Measurements from ENCODE around the gene SLC16A4. TPM values are rescaled to one million over a fixed set of nuclear protein-coding genes. Genes with fewer than 3 reads are reported as not detected.
"Not testable (repeated sequence)": the region's sequence is repeated elsewhere in the genome, so short reads cannot be mapped to it uniquely, and the experiment has no call there.

SLC16A4 gene
- total and polyA plus RNA-seq, 4 donors = 11.5 to 23.2 (median 18.8) TPM

DNA sequence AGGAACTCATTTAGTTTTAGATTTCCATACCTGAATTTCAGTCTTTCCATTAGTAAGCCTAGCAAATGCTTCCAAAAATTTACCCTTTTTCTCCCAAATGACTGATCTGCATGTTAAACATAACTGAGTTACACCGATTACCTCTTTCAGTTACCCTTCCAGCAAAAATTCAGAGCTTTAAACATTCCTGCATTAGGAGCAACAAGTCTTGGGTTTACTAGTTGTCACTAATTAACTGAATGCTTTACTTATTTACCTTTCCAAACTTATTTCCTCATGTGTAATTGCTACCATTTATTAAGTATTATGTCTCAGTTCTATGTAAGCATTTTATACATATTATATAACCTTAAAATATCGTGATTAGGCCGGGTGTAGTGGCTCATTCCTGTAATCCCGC is 13.6 kb upstream of the SLC16A4 start:
- peaks cover 0 to 7% of the 10 kb centered on the region in 2 donors for H3K36me3 ChIP-seq (ENCODE audit: control insufficient read depth in 1 of 2, insufficient read depth in 2 of 2, low read length in 1 of 2)
- DNase-seq (no peak), ATAC-seq (ENCODE audit: low FRiP score) (no peak)
- 92% methylated on average over 4 of the region's 4 CpGs for WGBS, 2 donors
- H3K4me3 ChIP-seq (ENCODE audit: low read length in 2 of 2) = no peak overlapping the region
- no peak overlapping the region for H3K27ac ChIP-seq (ENCODE audit: low read depth in 1 of 2, low read length in 2 of 2)
- no peaks in the 10 kb centered on the region for H3K9me3 ChIP-seq (ENCODE audit: control insufficient read depth, low read length)
- intact Hi-C loops (cut with DNase I) = no loop called here
- no peaks in the 10 kb centered on the region for H3K27me3 ChIP-seq (ENCODE audit: control insufficient read depth in 1 of 2, insufficient read depth in 2 of 2, low read length in 1 of 2)
- H3K4me1 ChIP-seq (ENCODE audit: control insufficient read depth in 1 of 2, insufficient read depth in 2 of 2, low read length in 2 of 2) = no peaks in the 10 kb centered on the region

DNA sequence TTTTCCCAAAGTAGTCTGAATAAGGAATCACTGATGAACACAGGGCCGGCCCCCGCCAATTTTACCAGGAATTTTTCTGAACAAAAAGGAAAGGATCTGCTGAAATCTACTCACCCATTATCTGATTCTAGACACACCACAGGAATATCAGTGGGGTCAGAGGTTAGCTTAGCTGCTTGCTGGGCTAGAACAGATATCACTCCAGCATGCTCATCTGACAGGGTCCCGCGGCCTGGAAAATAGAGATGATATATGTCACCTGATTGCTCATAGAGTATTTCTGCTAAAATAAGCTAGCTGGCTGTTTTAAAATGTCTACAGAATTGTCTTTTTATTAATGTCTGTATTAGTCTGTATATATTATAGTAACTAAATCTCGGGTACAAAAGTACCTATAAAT is 13.0 kb upstream of the SLC16A4 start:
- DNase-seq (no peak), ATAC-seq (ENCODE audit: low FRiP score) (no peak)
- intact Hi-C loops (cut with DNase I) = no loop called here
- no peaks in the 10 kb centered on the region for H3K4me1 ChIP-seq (ENCODE audit: control insufficient read depth in 1 of 2, insufficient read depth in 2 of 2, low read length in 2 of 2)
- H3K9me3 ChIP-seq (ENCODE audit: control insufficient read depth, low read length) = no peaks in the 10 kb centered on the region
- no peak overlapping the region for H3K27ac ChIP-seq (ENCODE audit: low read depth in 1 of 2, low read length in 2 of 2)
- no peak overlapping the region for H3K4me3 ChIP-seq (ENCODE audit: low read length in 2 of 2)
- WGBS, 2 donors = 92% methylated on average over 5 of the region's 5 CpGs
- peaks cover 0 to 7% of the 10 kb centered on the region in 2 donors for H3K36me3 ChIP-seq (ENCODE audit: control insufficient read depth in 1 of 2, insufficient read depth in 2 of 2, low read length in 1 of 2)
- no peaks in the 10 kb centered on the region for H3K27me3 ChIP-seq (ENCODE audit: control insufficient read depth in 1 of 2, insufficient read depth in 2 of 2, low read length in 1 of 2)

DNA sequence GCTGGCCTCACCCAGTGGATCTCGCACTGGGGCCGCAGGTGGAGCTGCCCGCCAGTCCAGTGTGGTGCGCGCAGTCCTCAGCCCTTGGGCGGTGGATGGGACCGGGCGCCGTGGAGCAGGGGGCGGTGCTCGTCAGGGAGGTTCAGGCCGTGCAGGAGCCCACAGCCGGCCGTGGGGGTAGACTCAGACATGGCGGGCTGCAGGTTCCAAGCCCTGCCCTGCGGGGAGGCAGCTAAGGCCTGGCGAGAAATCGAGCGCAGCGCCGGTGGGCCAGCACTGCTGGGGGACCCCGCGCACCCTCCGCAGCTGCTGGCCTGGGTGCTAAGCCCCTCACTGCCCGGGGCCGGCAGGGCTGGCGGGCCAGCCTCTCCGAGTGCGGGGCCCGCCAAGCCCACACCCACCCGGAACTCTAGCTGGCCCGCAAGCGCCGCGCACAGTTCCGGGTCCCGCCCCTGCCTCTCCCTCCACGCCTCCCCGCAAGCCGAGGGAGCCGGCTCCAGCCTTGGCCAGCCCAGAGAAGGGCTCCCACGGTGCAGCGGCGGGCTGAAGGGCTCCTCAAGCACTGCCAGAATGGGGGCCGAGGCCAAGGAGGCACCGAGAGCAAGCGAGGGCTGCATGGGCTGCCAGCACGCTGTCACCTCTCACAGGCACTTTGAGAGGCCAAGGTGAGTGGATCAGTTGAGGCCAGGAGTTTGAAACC is 5.6 kb upstream of the SLC16A4 start:
- H3K27ac ChIP-seq (ENCODE audit: low read depth in 1 of 2, low read length in 2 of 2); H3K4me1 ChIP-seq (ENCODE audit: control insufficient read depth in 1 of 2, insufficient read depth in 2 of 2, low read length in 2 of 2); H3K4me3 ChIP-seq (ENCODE audit: low read length in 2 of 2); intact Hi-C loops (cut with DNase I); H3K36me3 ChIP-seq (ENCODE audit: control insufficient read depth in 1 of 2, insufficient read depth in 2 of 2, low read length in 1 of 2); ATAC-seq (ENCODE audit: low FRiP score); DNase-seq; H3K9me3 ChIP-seq (ENCODE audit: control insufficient read depth, low read length); H3K27me3 ChIP-seq (ENCODE audit: control insufficient read depth in 1 of 2, insufficient read depth in 2 of 2, low read length in 1 of 2): not testable (repeated sequence)
- WGBS, 2 donors = 95 to 97% methylated on average over 46 to 48 of the region's 48 CpGs

DNA sequence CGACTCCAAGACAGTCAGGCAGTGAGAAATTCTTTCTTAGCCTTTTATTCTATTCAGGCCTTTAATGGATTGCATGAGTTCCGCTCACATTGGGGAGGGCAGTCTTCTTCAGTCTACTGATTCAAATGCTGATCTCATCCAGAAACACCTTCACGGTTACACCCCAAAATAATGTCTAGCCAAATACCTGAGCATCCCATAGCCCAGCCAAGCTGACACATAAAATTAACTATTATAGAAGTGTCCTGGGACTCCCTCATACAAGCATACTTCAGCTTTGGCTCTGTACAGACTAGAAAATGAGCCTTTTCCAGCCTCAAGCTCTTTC is 3.6 kb upstream of the SLC16A4 start:
- no peak for ATAC-seq (ENCODE audit: low FRiP score)
- intact Hi-C loops (cut with DNase I) = no loop called here
- WGBS, 2 donors = 95% methylated on average over 3 of the region's 3 CpGs

DNA sequence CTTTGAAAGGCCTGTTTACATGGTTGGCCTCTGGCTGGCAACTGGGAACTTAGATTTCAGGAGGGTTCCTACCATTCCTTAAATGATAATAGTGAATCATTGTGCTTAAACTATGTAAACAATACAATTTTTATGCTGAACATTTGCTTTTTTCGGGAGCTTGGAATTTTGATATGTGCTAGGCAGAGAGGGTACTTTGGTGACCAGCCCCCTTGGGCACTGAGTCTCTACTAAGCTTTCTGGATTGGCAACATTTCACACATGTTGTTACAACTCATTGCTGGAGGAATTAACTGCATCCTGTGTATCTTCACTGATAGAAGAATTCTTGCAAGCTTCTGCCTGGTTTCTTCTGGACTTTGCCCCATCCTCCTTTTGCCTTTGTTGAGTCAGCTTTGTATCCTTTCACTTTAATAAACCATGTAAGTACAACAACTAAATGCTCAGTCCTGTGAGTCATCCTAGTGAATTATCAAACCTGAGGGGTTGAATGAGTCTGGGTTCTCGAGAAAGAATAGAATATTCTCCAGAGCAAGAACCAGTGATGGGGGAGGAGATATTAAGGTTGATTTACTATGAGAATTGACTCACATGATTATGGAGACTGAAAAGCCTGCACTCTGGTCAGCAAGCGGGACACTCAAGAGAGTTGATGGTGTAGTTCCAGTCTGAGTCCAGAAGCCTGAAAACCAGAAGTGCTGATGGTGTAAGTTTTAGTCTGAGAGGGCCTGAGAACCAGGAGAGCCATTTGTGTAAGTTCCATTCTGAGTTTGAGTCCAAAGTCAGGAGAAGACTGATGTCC is 3.1 kb upstream of the SLC16A4 start:
- Histone ChIP-seq H3K27ac (ENCODE audit: low read depth in 1 of 2, low read length in 2 of 2) (no peak overlapping the region), H3K27me3 (ENCODE audit: control insufficient read depth in 1 of 2, insufficient read depth in 2 of 2, low read length in 1 of 2) (no peaks in the 10 kb centered on the region), H3K4me1 (ENCODE audit: control insufficient read depth in 1 of 2, insufficient read depth in 2 of 2, low read length in 2 of 2) (peaks cover 0 to 2% of the 10 kb centered on the region in 2 donors), H3K36me3 (ENCODE audit: control insufficient read depth in 1 of 2, insufficient read depth in 2 of 2, low read length in 1 of 2) (no peaks in the 10 kb centered on the region), H3K9me3 (ENCODE audit: control insufficient read depth, low read length) (no peaks in the 10 kb centered on the region), H3K4me3 (ENCODE audit: low read length in 2 of 2) (no peak overlapping the region)
- 79% methylated on average over 3 of the region's 3 CpGs for WGBS, 2 donors
- ATAC-seq (ENCODE audit: low FRiP score) (no peak), DNase-seq (no peak)
- intact Hi-C loops (cut with DNase I) = no loop called here

More for the DNA sequence above, 3.6 kb upstream of the SLC16A4 start:
- H3K4me1 ChIP-seq (ENCODE audit: control insufficient read depth in 1 of 2, insufficient read depth in 2 of 2, low read length in 2 of 2) = no peaks in the 10 kb centered on the region
- no peak for DNase-seq
- no peaks in the 10 kb centered on the region for H3K27me3 ChIP-seq (ENCODE audit: control insufficient read depth in 1 of 2, insufficient read depth in 2 of 2, low read length in 1 of 2)
- no peak overlapping the region for H3K27ac ChIP-seq (ENCODE audit: low read depth in 1 of 2, low read length in 2 of 2)
- no peak overlapping the region for H3K4me3 ChIP-seq (ENCODE audit: low read length in 2 of 2)
- no peaks in the 10 kb centered on the region for H3K9me3 ChIP-seq (ENCODE audit: control insufficient read depth, low read length)
- no peaks in the 10 kb centered on the region for H3K36me3 ChIP-seq (ENCODE audit: control insufficient read depth in 1 of 2, insufficient read depth in 2 of 2, low read length in 1 of 2)

DNA sequence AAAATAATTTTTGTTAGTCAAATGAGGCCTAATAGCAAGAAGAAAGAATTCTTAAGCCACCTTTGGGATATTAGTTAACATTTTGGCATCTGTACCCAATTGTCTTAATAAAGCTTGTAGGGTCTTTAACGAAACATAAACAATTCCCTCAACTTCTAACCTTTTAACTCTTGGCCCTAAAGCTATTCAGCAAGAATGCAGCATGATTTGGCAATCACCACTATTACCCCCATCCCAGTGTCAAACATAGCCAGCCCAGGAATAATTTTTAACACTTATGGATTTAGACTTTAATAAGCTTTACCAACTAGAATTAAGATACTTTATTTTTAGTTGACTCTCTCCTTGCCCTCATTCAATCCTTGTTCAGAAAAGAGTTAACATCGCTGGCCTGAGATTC is 2.5 kb upstream of the SLC16A4 start:
- no peak for ATAC-seq (ENCODE audit: low FRiP score)
- H3K27ac ChIP-seq (ENCODE audit: low read depth in 1 of 2, low read length in 2 of 2) = no peak overlapping the region
- no peaks in the 10 kb centered on the region for H3K9me3 ChIP-seq (ENCODE audit: control insufficient read depth, low read length)
- H3K4me3 ChIP-seq (ENCODE audit: low read length in 2 of 2) = no peak overlapping the region
- no peak for DNase-seq
- H3K27me3 ChIP-seq (ENCODE audit: control insufficient read depth in 1 of 2, insufficient read depth in 2 of 2, low read length in 1 of 2) = no peaks in the 10 kb centered on the region
- peaks cover 0 to 2% of the 10 kb centered on the region in 2 donors for H3K4me1 ChIP-seq (ENCODE audit: control insufficient read depth in 1 of 2, insufficient read depth in 2 of 2, low read length in 2 of 2)
- no peaks in the 10 kb centered on the region for H3K36me3 ChIP-seq (ENCODE audit: control insufficient read depth in 1 of 2, insufficient read depth in 2 of 2, low read length in 1 of 2)
- WGBS, 2 donors = 90 to 92% methylated on average over 2 of the region's 2 CpGs
- intact Hi-C loops (cut with DNase I) = no loop called here

DNA sequence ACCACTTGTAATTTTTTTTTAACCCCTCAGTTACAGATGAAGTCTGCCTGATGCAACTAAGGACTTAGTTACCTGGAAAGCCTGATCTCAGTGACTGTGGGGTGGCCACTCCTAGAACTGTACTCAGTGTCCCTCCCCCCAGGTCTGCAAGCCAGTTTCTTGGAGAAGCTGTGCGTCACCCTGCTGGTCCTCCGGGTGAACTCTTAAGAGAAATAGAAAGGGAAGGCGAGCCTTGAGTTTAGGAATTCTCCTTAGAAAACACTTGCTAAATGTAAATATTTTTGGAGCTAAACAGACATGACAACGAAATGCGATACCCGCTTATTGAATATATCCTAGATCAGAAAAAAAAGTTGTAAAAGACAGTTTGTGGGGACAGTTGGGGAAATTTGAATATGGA is 730 bp downstream of the SLC16A4 start:
- peak overlapping the region in 1 of 2 donors; percentile 94 for H3K27ac ChIP-seq (ENCODE audit: low read depth in 1 of 2, low read length in 2 of 2)
- ATAC-seq (ENCODE audit: low FRiP score) = peak; percentile 92
- H3K4me1 ChIP-seq (ENCODE audit: control insufficient read depth in 1 of 2, insufficient read depth in 2 of 2, low read length in 2 of 2) = peaks cover 2 to 3% of the 10 kb centered on the region in 2 donors
- H3K36me3 ChIP-seq (ENCODE audit: control insufficient read depth in 1 of 2, insufficient read depth in 2 of 2, low read length in 1 of 2) = no peaks in the 10 kb centered on the region
- WGBS, 2 donors = 6 to 12% methylated on average over 6 of the region's 6 CpGs
- H3K4me3 ChIP-seq (ENCODE audit: low read length in 2 of 2) = peak overlapping the region; percentile 62 to 97
- H3K9me3 ChIP-seq (ENCODE audit: control insufficient read depth, low read length) = no peaks in the 10 kb centered on the region
- no peaks in the 10 kb centered on the region for H3K27me3 ChIP-seq (ENCODE audit: control insufficient read depth in 1 of 2, insufficient read depth in 2 of 2, low read length in 1 of 2)
- DNase-seq = peak in 1 of 2 donors; percentile 75
- intact Hi-C loops (cut with DNase I) = loop anchor here in 1 of 2 donors (2.0 kb wide), 2 partner anchors 17 to 51 kb away; partner anchors contain the start of genes LAMTOR5 and RBM15

DNA sequence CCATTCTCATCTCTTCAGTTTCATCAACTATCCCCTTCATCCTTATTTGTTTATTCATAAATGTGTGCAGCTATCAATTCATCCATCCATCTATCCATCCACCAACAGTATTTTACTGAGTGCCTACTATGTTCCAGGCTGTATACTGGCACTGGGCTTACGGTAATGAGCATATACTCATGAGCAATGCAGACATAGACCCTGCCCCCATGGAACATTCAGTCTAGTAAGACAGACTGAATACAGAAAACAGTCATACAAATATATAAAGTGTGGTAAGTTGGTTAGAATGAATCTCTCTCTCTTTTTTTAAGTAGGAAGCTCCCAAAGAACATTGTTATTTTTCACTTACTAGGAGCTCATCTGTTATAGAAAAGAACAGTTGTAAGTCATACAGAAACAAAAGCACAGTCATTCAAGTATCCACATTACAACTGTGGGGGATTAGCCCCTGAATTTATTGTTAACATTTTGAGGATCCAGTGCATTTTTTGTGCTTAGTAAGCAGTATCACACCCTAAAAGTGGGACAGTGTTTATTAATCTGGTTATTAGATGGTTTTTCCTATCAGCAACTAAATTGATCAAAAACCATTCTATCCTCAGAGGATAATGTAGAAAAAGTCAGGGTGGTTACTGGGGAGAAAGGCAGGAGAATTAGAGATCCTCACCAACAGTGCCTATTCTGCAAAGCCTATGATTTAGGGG is 3.6 kb downstream of the SLC16A4 start:
- DNase-seq = no peak
- no peaks in the 10 kb centered on the region for H3K9me3 ChIP-seq (ENCODE audit: control insufficient read depth, low read length)
- no peak for ATAC-seq (ENCODE audit: low FRiP score)
- no peaks in the 10 kb centered on the region for H3K27me3 ChIP-seq (ENCODE audit: control insufficient read depth in 1 of 2, insufficient read depth in 2 of 2, low read length in 1 of 2)
- H3K27ac ChIP-seq (ENCODE audit: low read depth in 1 of 2, low read length in 2 of 2) = no peak overlapping the region
- intact Hi-C loops (cut with DNase I) = no loop called here
- peaks cover 3% of the 10 kb centered on the region in 2 donors for H3K4me1 ChIP-seq (ENCODE audit: control insufficient read depth in 1 of 2, insufficient read depth in 2 of 2, low read length in 2 of 2)
- H3K4me3 ChIP-seq (ENCODE audit: low read length in 2 of 2) = no peak overlapping the region
- peaks cover 0 to 2% of the 10 kb centered on the region in 2 donors for H3K36me3 ChIP-seq (ENCODE audit: control insufficient read depth in 1 of 2, insufficient read depth in 2 of 2, low read length in 1 of 2)
- 93 to 97% methylated on average over 1 of the region's 1 CpG for WGBS, 2 donors
